Measurements from ENCODE around the gene GRIN2A. TPM values are rescaled to one million over a fixed set of nuclear protein-coding genes. Genes with fewer than 3 reads are reported as not detected.
A peak's percentile ranks its signal among the peaks of the same experiment; 100 is the strongest.

GRIN2A gene
- polyA plus RNA-seq, 1 donor (not counting 4 experiments of a cell fraction or from before 2014, with no cell fraction given) = 0.01 TPM

GRCh38 chr16:9846362-9847099 is 335.7 kb downstream of the GRIN2A start:
- Histone ChIP-seq H3K27me3 (ENCODE audit: control insufficient read depth, extremely low read depth, insufficient read depth, low read length) (no peaks in the 10 kb centered on the region), H3K36me3 (ENCODE audit: control insufficient read depth in 2 of 2, extremely low read depth in 1 of 2, insufficient read depth in 2 of 2, low read length in 2 of 2) (no peaks in the 10 kb centered on the region), H3K9ac (ENCODE audit: control insufficient read depth, extremely low read depth, insufficient read depth, low read length) (peak overlapping the region; percentile 19), H3K4me2 (ENCODE audit: control insufficient read depth, extremely low read depth, insufficient read depth, low read depth, low read length) (peak overlapping the region; percentile 58), H2AFZ (ENCODE audit: control insufficient read depth, low read length) (peak overlapping the region; percentile 72), H3K79me2 (ENCODE audit: control insufficient read depth, insufficient read depth, low read length) (no peaks in the 10 kb centered on the region), H3K4me3 (ENCODE audit: control insufficient read depth in 2 of 3, extremely low read depth in 1 of 3, insufficient read depth in 2 of 3, low read depth in 1 of 3, low read length in 3 of 3) (no peak overlapping the region), H3K9me3 (ENCODE audit: control insufficient read depth, low read depth, low read length) (no peaks in the 10 kb centered on the region), H4K20me1 (ENCODE audit: control insufficient read depth, extremely low read depth, insufficient read depth, low read length) (no peaks in the 10 kb centered on the region), H3K9me1 (ENCODE audit: control insufficient read depth, extremely low read depth, insufficient read depth, low read length) (no peaks in the 10 kb centered on the region), H3K27ac (ENCODE audit: control insufficient read depth, insufficient read depth, low read length) (peak overlapping the region; percentile 78), H3K4me1 (ENCODE audit: control insufficient read depth, extremely low read depth, insufficient read depth, low read length) (peaks cover 24% of the 10 kb centered on the region)
- DNase-seq (ENCODE audit: low read depth, low spot score) (no peak), FAIRE-seq (peak; percentile 56)
- TF ChIP-seq, protein P1, sequence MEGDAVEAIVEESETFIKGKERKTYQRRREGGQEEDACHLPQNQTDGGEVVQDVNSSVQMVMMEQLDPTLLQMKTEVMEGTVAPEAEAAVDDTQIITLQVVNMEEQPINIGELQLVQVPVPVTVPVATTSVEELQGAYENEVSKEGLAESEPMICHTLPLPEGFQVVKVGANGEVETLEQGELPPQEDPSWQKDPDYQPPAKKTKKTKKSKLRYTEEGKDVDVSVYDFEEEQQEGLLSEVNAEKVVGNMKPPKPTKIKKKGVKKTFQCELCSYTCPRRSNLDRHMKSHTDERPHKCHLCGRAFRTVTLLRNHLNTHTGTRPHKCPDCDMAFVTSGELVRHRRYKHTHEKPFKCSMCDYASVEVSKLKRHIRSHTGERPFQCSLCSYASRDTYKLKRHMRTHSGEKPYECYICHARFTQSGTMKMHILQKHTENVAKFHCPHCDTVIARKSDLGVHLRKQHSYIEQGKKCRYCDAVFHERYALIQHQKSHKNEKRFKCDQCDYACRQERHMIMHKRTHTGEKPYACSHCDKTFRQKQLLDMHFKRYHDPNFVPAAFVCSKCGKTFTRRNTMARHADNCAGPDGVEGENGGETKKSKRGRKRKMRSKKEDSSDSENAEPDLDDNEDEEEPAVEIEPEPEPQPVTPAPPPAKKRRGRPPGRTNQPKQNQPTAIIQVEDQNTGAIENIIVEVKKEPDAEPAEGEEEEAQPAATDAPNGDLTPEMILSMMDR (optimal IDR thresholded peaks at IDR 0.05 in 1 of 3, IDR thresholded peaks at IDR 0.05 in 1 of 3, conservative IDR thresholded peaks at IDR 0.05 in 1 of 3; ENCODE audit: extremely low read depth in 1 of 3, insufficient read depth in 2 of 3, low read length in 3 of 3) = no peak
- TF ChIP-seq EZH2 (IDR thresholded peaks at IDR 0.05; ENCODE audit: low read length) = no peak
- dilution Hi-C loops (cut with MboI; ENCODE audit: extremely low pct_ligation_motif_present, low sequenced_read_pairs) = no loop called here

DNA sequence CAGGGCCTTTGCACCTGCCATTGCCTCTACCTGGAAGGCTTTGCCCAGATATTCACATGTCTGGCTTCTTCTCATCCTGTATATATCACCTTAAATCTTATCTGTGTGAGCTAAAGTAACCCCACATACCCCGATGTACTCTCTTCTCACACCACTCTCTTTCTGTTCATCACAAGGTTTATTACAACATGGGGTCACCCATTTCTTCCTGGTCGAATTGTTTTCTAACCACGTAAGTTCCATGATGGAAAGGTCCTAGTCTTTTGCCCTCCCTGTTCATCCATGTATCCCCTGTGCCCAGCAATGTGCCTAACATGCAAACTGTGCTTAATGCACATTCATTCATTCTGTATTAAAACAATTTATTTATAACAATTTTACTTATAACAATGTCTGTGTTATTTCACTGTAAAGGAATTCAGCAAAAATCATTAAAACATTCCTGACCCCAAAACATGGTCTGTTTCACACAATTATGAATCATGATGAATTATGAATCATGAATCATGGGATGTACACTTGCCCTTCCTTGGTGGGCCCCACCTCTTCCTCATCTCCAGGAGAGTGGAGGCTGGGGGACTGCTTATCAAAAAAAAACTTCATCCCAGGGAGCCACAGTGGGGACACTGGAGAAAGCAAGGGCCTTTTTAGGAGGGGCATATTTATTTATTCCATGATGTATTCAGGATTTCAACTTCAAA is 336.4 kb downstream of the GRIN2A start:
- Histone ChIP-seq H3K9me1 (ENCODE audit: control insufficient read depth, extremely low read depth, insufficient read depth, low read length) (no peaks in the 10 kb centered on the region), H3K27ac (ENCODE audit: control insufficient read depth, insufficient read depth, low read length) (peak overlapping the region; percentile 78), H3K4me3 (ENCODE audit: control insufficient read depth in 2 of 3, extremely low read depth in 1 of 3, insufficient read depth in 2 of 3, low read depth in 1 of 3, low read length in 3 of 3) (no peak overlapping the region), H3K4me1 (ENCODE audit: control insufficient read depth, extremely low read depth, insufficient read depth, low read length) (peaks cover 24% of the 10 kb centered on the region), H3K27me3 (ENCODE audit: control insufficient read depth, extremely low read depth, insufficient read depth, low read length) (no peaks in the 10 kb centered on the region), H3K9me3 (ENCODE audit: control insufficient read depth, low read depth, low read length) (no peaks in the 10 kb centered on the region), H2AFZ (ENCODE audit: control insufficient read depth, low read length) (no peak overlapping the region), H3K4me2 (ENCODE audit: control insufficient read depth, extremely low read depth, insufficient read depth, low read depth, low read length) (peak overlapping the region; percentile 58), H3K79me2 (ENCODE audit: control insufficient read depth, insufficient read depth, low read length) (no peaks in the 10 kb centered on the region), H3K9ac (ENCODE audit: control insufficient read depth, extremely low read depth, insufficient read depth, low read length) (no peak overlapping the region), H4K20me1 (ENCODE audit: control insufficient read depth, extremely low read depth, insufficient read depth, low read length) (no peaks in the 10 kb centered on the region), H3K36me3 (ENCODE audit: control insufficient read depth in 2 of 2, extremely low read depth in 1 of 2, insufficient read depth in 2 of 2, low read length in 2 of 2) (no peaks in the 10 kb centered on the region)
- TF ChIP-seq, protein P1 (optimal IDR thresholded peaks at IDR 0.05 in 1 of 3, IDR thresholded peaks at IDR 0.05 in 1 of 3, conservative IDR thresholded peaks at IDR 0.05 in 1 of 3; ENCODE audit: extremely low read depth in 1 of 3, insufficient read depth in 2 of 3, low read length in 3 of 3) = no peak
- TF ChIP-seq EZH2 (IDR thresholded peaks at IDR 0.05; ENCODE audit: low read length) = no peak
- dilution Hi-C loops (cut with MboI; ENCODE audit: extremely low pct_ligation_motif_present, low sequenced_read_pairs) = no loop called here
- DNase-seq (ENCODE audit: low read depth, low spot score) = peak; percentile 28
- FAIRE-seq = peak; percentile 78

Data from keratinocyte (primary cell).